Cardiac fibroblast (primary cell): ENCODE measurements around the gene ZDHHC11B.
A peak's percentile ranks its signal among the peaks of the same experiment; 100 is the strongest.
"Not testable (repeated sequence)": the region's sequence is repeated elsewhere in the genome, so short reads cannot be mapped to it uniquely, and the experiment has no call there.

Experiments
- DNase-seq, 2 donors: peaks; one replicate each; pipeline versions ENCODE4 v3.0.0 to v3.0.0-alpha.2; 2010; ENCODE audit warnings: low read depth in 2 of 2
- H3K4me3 ChIP-seq, 2 donors: replicated peaks in 1 of 2; 1 replicate in 1 of 2; 2 replicates in 1 of 2; pipeline ENCODE4 v1.5.1; 2011; ENCODE audit warnings: low read depth in 2 of 2, low read length in 2 of 2, mild to moderate bottlenecking in 2 of 2, moderate library complexity in 1 of 2
- TF ChIP-seq, protein P1 (sequence below): IDR thresholded peaks from one replicate; pipeline ENCODE4 v1.5.1; 2011; ENCODE audit warnings: low read depth, mild to moderate bottlenecking, low read length, inconsistent platforms

Gene ZDHHC11B

DNA sequence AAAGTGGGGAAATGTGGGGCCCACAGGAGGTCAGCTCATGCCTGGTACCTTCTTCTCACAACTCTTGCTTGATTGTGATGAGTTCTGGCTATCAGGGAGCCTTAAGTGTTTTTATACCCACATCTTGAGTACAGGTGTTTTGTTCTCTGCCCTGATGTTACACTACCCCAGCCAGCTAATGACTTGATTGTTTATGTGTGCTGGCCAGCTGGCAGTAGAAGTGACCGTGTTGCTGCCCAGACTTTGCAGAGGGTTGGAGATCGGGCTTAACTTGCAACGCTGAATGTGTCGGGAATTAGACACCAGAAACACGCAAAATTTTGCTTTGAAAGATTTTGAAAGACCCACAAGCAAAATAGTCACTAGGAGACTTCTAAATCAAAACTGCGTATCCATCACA is 16.9 kb upstream of the ZDHHC11B start:
- H3K4me3 ChIP-seq: no peak overlapping the region
- no peak for DNase-seq
- TF ChIP-seq, protein P1, sequence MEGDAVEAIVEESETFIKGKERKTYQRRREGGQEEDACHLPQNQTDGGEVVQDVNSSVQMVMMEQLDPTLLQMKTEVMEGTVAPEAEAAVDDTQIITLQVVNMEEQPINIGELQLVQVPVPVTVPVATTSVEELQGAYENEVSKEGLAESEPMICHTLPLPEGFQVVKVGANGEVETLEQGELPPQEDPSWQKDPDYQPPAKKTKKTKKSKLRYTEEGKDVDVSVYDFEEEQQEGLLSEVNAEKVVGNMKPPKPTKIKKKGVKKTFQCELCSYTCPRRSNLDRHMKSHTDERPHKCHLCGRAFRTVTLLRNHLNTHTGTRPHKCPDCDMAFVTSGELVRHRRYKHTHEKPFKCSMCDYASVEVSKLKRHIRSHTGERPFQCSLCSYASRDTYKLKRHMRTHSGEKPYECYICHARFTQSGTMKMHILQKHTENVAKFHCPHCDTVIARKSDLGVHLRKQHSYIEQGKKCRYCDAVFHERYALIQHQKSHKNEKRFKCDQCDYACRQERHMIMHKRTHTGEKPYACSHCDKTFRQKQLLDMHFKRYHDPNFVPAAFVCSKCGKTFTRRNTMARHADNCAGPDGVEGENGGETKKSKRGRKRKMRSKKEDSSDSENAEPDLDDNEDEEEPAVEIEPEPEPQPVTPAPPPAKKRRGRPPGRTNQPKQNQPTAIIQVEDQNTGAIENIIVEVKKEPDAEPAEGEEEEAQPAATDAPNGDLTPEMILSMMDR: no peak

- not testable (repeated sequence) for H3K4me3 ChIP-seq, DNase-seq
Observed at GRCh38 chr5:801055-801454, 16.5 kb upstream of the ZDHHC11B start.

DNA sequence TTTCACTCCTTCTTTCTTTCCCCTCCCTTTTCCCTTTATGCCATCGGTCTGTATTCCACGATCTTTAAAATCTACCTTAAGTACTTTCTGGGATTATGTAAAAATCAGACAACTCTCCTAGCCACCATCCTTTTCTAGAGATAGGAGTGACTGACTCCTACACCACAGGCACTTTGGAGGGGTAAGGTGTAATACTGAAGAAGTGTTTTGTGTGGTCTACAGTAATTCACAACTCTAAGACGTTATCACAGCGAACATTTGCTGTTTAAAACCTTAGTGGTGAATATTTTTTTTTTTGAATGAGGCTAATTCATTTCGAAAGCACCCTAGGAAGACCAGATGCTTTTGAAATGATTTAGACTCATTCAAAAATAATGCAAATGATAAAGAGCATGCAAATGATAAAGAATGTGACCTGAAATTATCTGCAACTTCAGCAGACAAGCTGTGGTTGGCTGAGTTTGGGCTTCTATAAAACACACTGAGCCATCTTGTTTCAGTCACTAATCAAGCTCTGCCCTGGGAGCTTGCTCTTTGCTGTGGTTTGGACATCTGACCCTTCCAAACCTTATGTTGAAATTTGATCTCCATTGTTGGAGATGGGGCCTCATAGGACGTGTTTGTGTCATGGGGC is 14.1 kb upstream of the ZDHHC11B start:
- not testable (repeated sequence) for DNase-seq, H3K4me3 ChIP-seq

DNA sequence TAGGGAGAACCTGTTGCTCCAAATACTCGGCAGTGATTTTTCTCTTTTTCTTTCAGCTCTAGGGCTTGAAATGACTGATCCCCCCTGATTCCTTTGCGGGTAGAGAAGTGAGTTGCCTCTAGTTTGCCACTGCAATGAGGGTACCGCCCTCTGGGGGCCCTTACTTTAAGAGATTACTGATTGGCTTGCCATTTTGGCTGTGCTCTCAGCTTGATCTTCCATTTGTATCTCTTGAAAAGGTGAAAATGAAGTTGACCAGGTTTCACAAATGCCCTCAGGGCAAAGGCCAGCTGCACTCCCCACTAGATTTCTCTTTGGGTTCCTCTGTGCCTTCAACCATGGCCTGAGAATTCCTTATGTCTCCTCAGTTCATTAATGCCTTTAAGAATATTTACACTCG is 13.5 kb upstream of the ZDHHC11B start:
- not testable (repeated sequence) for H3K4me3 ChIP-seq, DNase-seq

- not testable (repeated sequence) for DNase-seq, H3K4me3 ChIP-seq
Observed at GRCh38 chr5:795873-796272, 11.3 kb upstream of the ZDHHC11B start.

GRCh38 chr5:794948-795347 is 10.4 kb upstream of the ZDHHC11B start:
- not testable (repeated sequence) for DNase-seq

GRCh38 chr5:788703-789102 is 4.2 kb upstream of the ZDHHC11B start:
- DNase-seq, H3K4me3 ChIP-seq: not testable (repeated sequence)

More at GRCh38 chr5:794948-795347, 10.4 kb upstream of the ZDHHC11B start:
- not testable (repeated sequence) for H3K4me3 ChIP-seq

- DNase-seq, H3K4me3 ChIP-seq: not testable (repeated sequence)
Observed at GRCh38 chr5:787857-788233, 3.3 kb upstream of the ZDHHC11B start.

GRCh38 chr5:787224-787856 is 2.8 kb upstream of the ZDHHC11B start:
- DNase-seq, H3K4me3 ChIP-seq: not testable (repeated sequence)

DNA sequence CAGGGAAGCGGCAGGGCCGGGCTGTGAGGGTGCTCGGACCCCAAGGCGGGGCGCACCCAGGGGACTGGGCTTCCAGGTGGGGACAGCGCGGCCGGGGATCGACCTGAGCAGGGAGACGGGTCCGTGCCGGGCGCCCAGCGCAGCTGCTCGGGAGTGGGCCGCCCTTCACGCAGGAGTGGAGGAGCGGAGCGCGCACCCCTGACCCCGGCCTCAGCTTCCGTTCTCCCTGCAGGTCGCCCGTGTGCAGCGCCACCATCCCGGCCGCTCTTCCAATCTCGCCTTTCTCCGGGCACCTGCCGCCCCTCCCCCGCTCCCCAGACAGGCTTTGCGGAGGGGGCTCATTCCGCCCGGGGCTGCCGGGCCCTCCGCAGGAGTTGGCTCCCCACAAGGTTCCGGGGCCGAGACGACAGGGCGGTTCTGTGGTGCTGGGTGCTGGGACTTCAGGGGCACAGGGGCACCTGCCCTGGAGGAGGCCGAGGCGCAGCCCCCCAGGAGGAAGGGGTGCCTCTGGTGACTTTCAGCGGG is 714 bp upstream of the ZDHHC11B start:
- peak overlapping the region; percentile 25 to 52 for H3K4me3 ChIP-seq
- not testable (repeated sequence) for DNase-seq

DNA sequence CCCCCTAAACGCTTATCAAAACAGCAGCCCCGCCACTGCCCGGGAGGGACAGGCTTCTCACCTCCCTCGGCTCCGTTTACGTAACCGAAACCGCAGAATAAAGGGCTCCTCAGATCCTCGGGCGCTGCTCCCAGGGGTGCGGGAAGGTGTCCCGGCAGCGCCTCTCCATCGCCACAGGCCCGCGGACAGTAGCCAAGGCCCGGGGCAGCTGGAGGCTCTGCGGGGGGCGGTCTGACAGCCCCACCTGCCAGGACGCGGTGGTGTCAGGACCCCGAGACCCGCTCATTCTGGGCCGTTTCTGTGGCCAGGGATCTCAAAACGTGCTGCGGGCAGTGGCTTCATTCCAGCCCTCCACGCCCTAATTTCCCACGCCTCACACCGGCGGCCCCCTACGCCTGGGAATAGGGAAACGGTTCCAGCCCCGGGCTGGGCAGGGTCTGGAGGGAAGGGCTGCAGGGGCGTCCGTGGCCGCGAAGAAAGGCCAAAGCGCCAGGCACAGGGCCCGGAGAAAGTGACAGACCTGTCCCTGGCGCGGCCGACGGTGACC is 575 bp downstream of the ZDHHC11B start:
- peak overlapping the region; percentile 7 to 28 for H3K4me3 ChIP-seq
- not testable (repeated sequence) for DNase-seq

DNA sequence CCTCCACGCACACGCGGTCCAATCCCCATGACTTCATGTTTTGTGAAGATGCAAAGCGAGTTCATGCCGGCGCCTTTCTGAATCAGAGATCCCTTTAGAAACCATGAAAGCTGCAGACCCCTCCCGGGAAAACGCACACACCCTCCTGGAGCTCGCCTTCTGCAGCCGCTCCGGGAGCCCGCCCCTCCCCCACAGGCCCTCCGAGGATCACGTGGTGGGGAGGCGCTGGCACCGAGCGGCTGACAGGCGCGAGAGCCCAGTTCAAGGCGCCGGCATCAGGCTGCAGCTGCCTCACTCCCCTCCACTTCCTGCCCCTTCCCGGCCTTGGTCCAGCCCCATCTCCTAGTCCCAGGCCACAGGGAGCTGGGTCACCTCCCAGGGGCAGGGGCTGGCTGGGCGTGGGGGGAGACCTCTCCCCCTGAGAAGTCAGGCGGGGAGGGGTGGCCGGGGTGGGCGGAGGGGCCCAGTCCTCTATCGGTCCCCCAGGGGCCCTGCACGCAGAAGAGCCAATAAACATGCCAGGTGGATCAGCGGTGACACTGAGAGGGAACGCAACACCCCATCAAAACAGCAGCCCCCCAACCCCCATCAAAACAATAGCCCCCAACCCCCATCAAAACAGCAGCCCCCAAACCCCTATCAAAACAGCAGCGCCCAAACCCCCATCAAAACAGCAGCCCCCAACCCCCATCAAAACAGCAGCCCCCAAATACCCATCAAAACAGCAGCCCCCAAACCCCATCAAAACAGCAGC is 1.3 kb downstream of the ZDHHC11B start:
- H3K4me3 ChIP-seq, DNase-seq: not testable (repeated sequence)

GRCh38 chr5:782356-782755 is 2.2 kb downstream of the ZDHHC11B start:
- DNase-seq, H3K4me3 ChIP-seq: not testable (repeated sequence)

DNA sequence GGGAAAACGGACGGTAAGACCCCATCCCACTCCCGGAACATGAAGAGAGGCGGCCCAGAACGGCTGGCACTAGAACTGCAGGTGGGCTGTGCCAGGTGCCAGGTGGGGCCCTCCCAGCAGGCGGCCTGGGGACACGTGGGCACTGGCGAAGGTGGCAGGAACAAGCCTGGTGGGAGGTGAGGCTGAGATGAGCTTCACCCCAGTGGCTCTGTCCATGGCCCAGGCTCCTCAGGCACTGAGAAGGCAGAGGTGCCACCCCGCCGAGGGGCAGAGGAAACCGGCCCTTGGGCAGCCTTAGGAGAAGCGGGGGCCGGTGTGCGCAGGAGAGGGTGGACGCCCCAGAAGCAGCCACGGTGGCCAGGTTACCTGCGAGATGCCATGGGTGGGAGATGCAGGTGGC is 4.0 kb downstream of the ZDHHC11B start:
- not testable (repeated sequence) for H3K4me3 ChIP-seq, DNase-seq

GRCh38 chr5:778967-779366 is 5.6 kb downstream of the ZDHHC11B start:
- DNase-seq, H3K4me3 ChIP-seq: not testable (repeated sequence)

GRCh38 chr5:778421-778820 is 6.1 kb downstream of the ZDHHC11B start:
- DNase-seq, H3K4me3 ChIP-seq: not testable (repeated sequence)
